Hematopoietic multipotent progenitor cell treated with erythropoietin and hydrocortisone succinate and interleukin-3 and kit ligand, for 15 days (in vitro differentiated cells): ENCODE data around the gene ACOT12.
"Not testable (repeated sequence)": the region's sequence is repeated elsewhere in the genome, so short reads cannot be mapped to it uniquely, and the experiment has no call there.

Source experiments
- DNase-seq: peaks from one replicate; pipeline ENCODE4 v3.0.0-alpha.2; 2015; ENCODE audit warnings: low spot score

ACOT12 gene

GRCh38 chr5:81393783-81394718 is at the start of gene ACOT12:
Gene ACOT12 (minus strand): TSS chr5:81394134. CDS start chr5:81394114, 20 bp downstream.
- DNase-seq = no peak

- no peak for DNase-seq
Measured at GRCh38 chr5:81435023-81435422, 41.1 kb upstream of the ACOT12 start.

- no peak for DNase-seq
Measured at GRCh38 chr5:81429985-81430384, 36.1 kb upstream of the ACOT12 start.

GRCh38 chr5:81429363-81429762 is 35.4 kb upstream of the ACOT12 start:
- DNase-seq = no peak

- no peak for DNase-seq
Measured at GRCh38 chr5:81428861-81429260, 34.9 kb upstream of the ACOT12 start.

GRCh38 chr5:81428446-81428845 is 34.5 kb upstream of the ACOT12 start:
- DNase-seq = no peak

- no peak for DNase-seq
Measured at GRCh38 chr5:81427566-81427965, 33.6 kb upstream of the ACOT12 start.

- DNase-seq = no peak
Measured at GRCh38 chr5:81426359-81427030, 32.6 kb upstream of the ACOT12 start.

- DNase-seq = peak; percentile 63
Measured at GRCh38 chr5:81425569-81425968, 31.6 kb upstream of the ACOT12 start.

- DNase-seq = no peak
Measured at GRCh38 chr5:81424728-81425127, 30.8 kb upstream of the ACOT12 start.

- no peak for DNase-seq
Measured at GRCh38 chr5:81422671-81423070, 28.7 kb upstream of the ACOT12 start.

GRCh38 chr5:81420039-81420667 is 26.2 kb upstream of the ACOT12 start:
- DNase-seq = no peak

- no peak for DNase-seq
Measured at GRCh38 chr5:81418606-81419005, 24.7 kb upstream of the ACOT12 start.

GRCh38 chr5:81417052-81417451 is 23.1 kb upstream of the ACOT12 start:
- DNase-seq = no peak

GRCh38 chr5:81409896-81410295 is 16.0 kb upstream of the ACOT12 start:
- no peak for DNase-seq

GRCh38 chr5:81409361-81409760 is 15.4 kb upstream of the ACOT12 start:
- no peak for DNase-seq

- no peak for DNase-seq
Measured at GRCh38 chr5:81408496-81408895, 14.6 kb upstream of the ACOT12 start.

GRCh38 chr5:81407811-81408210 is 13.9 kb upstream of the ACOT12 start:
- DNase-seq = not testable (repeated sequence)

- DNase-seq = no peak
Measured at GRCh38 chr5:81405126-81405891, 11.4 kb upstream of the ACOT12 start.

- DNase-seq = no peak
Measured at GRCh38 chr5:81402192-81402930, 8.4 kb upstream of the ACOT12 start.

- no peak for DNase-seq
Measured at GRCh38 chr5:81401266-81401665, 7.3 kb upstream of the ACOT12 start.
